Spleen (tissue), 7 donors: ENCODE results near the gene AKAP5.

Source experiments
- POLR2AphosphoS5 ChIP-seq, 3 donors: sonication (generic); formaldehyde crosslinking; IDR thresholded peaks; one replicate each; pipeline ENCODE4 v1.5.1; 2017; ENCODE audit warnings: antibody characterized with exemption in 3 of 3
- TF ChIP-seq, protein P1 (sequence below), 11 experiments: fragments of 200-600 bp in 7 of 11; fragments of 450-650 bp in 4 of 11; sonication (generic) in 4 of 11; IDR thresholded peaks in 8 of 11; conservative IDR thresholded peaks in 3 of 11; 1 replicate in 7 of 11; 2 replicates in 4 of 11; pipeline versions ENCODE4 v1.4.0 to v1.8.0; 2016 to 2021; ENCODE audit warnings: antibody characterized with exemption in 11 of 11, inconsistent platforms in 4 of 11, mild to moderate bottlenecking in 1 of 11
- donor health status: DM: no; HTN: no; CAD: no; lungs with moderate emphysema.
- donor health status: DM: no; HTN: no; CAD: no.
- donor health status: DM: no; HTN: no; CAD: no.

DNA sequence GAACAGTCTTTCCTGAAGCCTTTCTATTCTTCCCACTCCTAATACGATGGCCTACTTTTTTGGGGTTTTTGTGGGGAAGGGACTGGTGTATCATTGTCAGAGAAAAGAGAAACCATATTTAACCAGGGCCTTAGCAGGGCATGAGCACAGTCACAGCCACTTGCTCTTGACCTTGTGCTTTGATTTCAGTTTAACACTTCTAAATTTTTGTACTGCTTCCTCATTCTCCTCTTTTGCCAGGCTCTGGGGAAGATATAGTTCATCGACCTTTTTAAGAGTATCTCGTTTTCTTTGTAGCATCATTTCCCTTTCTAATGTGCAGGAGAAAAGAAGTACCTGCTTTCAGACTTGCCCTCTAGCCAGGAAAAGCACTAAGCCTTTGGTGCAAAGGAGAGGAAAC, 41.4 kb downstream of the AKAP5 start:
- TF ChIP-seq, protein P1, sequence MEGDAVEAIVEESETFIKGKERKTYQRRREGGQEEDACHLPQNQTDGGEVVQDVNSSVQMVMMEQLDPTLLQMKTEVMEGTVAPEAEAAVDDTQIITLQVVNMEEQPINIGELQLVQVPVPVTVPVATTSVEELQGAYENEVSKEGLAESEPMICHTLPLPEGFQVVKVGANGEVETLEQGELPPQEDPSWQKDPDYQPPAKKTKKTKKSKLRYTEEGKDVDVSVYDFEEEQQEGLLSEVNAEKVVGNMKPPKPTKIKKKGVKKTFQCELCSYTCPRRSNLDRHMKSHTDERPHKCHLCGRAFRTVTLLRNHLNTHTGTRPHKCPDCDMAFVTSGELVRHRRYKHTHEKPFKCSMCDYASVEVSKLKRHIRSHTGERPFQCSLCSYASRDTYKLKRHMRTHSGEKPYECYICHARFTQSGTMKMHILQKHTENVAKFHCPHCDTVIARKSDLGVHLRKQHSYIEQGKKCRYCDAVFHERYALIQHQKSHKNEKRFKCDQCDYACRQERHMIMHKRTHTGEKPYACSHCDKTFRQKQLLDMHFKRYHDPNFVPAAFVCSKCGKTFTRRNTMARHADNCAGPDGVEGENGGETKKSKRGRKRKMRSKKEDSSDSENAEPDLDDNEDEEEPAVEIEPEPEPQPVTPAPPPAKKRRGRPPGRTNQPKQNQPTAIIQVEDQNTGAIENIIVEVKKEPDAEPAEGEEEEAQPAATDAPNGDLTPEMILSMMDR (IDR thresholded peaks at IDR 0.05 in 8 of 11, conservative IDR thresholded peaks at IDR 0.05 in 3 of 11), result no peak
- no peak for TF ChIP-seq POLR2AphosphoS5 (IDR thresholded peaks at IDR 0.05)
